ENCODE results near the gene EIPR1.

The EIPR1 gene

DNA sequence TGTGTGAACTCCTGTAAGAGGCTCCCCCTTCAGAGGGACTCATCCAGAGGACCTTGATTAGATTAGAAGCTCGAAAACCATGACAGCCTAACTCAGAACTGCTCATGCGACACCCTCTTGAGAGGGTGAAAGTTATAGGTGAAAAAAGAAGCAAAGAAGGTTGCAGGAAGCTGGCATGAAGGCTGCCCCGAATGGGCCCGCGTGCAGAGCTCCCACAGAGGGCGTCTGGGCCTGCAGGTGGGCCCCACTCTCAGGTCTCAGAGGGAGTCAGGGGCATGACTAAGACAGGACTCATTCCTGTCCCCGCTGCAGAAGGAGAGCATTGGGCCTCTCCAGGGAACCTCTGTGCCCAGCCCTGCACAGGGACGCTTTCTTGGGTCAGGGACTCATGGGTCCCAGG, 235.4 kb downstream of the EIPR1 start:
- in situ Hi-C loops (cut with HindIII; ENCODE audit: low pct_ligation_motif_present, low pct_unique_long_range_greater_than_20kb, low sequenced_read_pairs), result no loop called here
- DNase-seq, result no peak

- no peak for DNase-seq
- in situ Hi-C loops (cut with HindIII; ENCODE audit: low pct_ligation_motif_present, low pct_unique_long_range_greater_than_20kb, low sequenced_read_pairs), result no loop called here
Measured at GRCh38 chr2:3141696-3142095, 235.9 kb downstream of the EIPR1 start.

DNA sequence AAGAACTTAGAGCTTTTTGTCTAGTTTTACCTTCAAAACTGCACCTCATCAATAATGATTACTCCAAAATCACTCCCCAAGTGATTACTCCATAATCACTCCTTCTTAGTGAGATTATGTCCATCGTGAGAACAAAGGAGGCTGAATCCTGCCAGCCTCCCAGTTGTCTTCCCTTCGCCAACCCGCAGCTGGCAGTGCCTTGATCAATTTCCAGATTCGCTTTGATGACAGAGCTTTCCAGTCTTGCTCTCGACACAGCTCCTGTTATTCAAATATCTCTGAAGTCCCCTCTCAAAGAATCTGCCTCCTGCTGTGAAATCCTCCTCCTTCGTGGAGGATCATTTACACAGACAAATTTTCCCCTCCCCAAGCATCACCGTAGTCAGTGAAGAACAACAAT, 237.7 kb downstream of the EIPR1 start:
- in situ Hi-C loops (cut with HindIII; ENCODE audit: low pct_ligation_motif_present, low pct_unique_long_range_greater_than_20kb, low sequenced_read_pairs), result no loop called here

More for the DNA sequence above, 237.7 kb downstream of the EIPR1 start:
- no peak for DNase-seq

All from ACHN (cell line).